ENCODE data around the gene FAM200A.
"Not testable (repeated sequence)": the region's sequence is repeated elsewhere in the genome, so short reads cannot be mapped to it uniquely, and the experiment has no call there.

The FAM200A gene

DNA sequence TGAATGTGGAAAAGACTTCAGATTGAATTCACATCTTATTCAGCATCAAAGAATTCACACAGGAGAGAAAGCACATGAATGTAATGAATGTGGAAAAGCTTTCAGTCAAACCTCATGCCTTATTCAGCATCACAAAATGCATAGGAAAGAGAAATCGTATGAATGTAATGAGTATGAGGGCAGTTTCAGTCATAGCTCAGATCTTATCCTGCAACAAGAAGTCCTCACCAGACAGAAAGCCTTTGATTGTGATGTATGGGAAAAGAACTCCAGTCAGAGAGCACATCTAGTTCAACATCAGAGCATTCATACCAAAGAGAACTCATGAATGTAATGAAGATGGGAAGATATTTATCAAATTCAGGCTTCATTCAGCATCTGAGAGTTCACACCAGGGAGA is 21.3 kb upstream of the FAM200A start:
- Histone ChIP-seq H3K36me3 (ENCODE audit: control insufficient read depth, insufficient read depth, low read length) (peaks cover 3% of the 10 kb centered on the region), H3K56ac (ENCODE audit: low read length) (no peak overlapping the region), H3K79me2 (ENCODE audit: control insufficient read depth, insufficient read depth, low read length) (no peaks in the 10 kb centered on the region), H4K5ac (ENCODE audit: low read length) (no peak overlapping the region), H2BK120ac (ENCODE audit: low read depth, low read length) (no peak overlapping the region), H3K23ac (ENCODE audit: low read length) (no peak overlapping the region), H2BK5ac (ENCODE audit: low read length) (no peak overlapping the region), H3K4me3 (ENCODE audit: low read length) (no peak overlapping the region), H3K4ac (ENCODE audit: low read depth, low read length) (no peak overlapping the region), H2AK5ac (ENCODE audit: low read length) (no peak overlapping the region), H3K79me1 (ENCODE audit: low read length) (no peaks in the 10 kb centered on the region), H3K9ac (ENCODE audit: low read length) (no peak overlapping the region), H3K4me1 (ENCODE audit: control insufficient read depth, low read depth, low read length) (no peaks in the 10 kb centered on the region), H3K27ac (ENCODE audit: low read depth, low read length) (no peak overlapping the region), H3K4me2 (ENCODE audit: low read length) (no peak overlapping the region), H4K8ac (ENCODE audit: low read depth, low read length) (no peak overlapping the region), H2BK15ac (replicated peaks; ENCODE audit: low read depth) (no peak overlapping the region), H3K27me3 (ENCODE audit: insufficient read depth, low read length, poor library complexity) (no peaks in the 10 kb centered on the region), H3K18ac (ENCODE audit: low read length) (no peak overlapping the region)
- no peak for DNase-seq
- WGBS (ENCODE audit: extremely low coverage, insufficient coverage, low lambda C conversion rate): no CpG with 5 or more reads among the region's 1 CpG

DNA sequence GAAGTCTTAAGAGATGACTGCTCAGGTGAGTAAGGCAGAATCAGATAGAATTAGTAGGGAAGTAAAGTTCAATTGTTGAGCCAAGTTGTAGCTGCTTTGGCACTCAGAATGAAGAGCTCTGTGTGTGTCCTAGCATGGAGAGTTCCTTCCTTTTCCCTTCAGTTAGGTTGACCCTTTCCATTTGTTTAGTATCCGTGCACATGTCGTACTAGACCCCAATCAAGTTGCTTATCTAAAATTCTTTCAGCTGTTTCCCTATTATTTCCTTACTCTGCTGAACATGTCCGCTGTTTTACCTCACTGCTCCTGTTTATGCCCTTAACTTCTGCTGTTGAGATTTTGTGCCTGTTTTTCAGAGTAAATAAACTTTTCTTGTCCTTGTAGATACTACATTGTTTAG is 19.9 kb upstream of the FAM200A start:
- H2BK15ac ChIP-seq (replicated peaks; ENCODE audit: low read depth): no peak overlapping the region
- no peak for DNase-seq
- no peak overlapping the region for H3K4ac ChIP-seq (ENCODE audit: low read depth, low read length)
- no peak overlapping the region for H2AK5ac ChIP-seq (ENCODE audit: low read length)
- H3K36me3 ChIP-seq (ENCODE audit: control insufficient read depth, insufficient read depth, low read length): peaks cover 3% of the 10 kb centered on the region
- H3K27me3 ChIP-seq (ENCODE audit: insufficient read depth, low read length, poor library complexity): no peaks in the 10 kb centered on the region
- H2BK120ac ChIP-seq (ENCODE audit: low read depth, low read length): no peak overlapping the region
- no peaks in the 10 kb centered on the region for H3K79me2 ChIP-seq (ENCODE audit: control insufficient read depth, insufficient read depth, low read length)
- no peak overlapping the region for H3K56ac ChIP-seq (ENCODE audit: low read length)
- no peaks in the 10 kb centered on the region for H3K4me1 ChIP-seq (ENCODE audit: control insufficient read depth, low read depth, low read length)
- H3K79me1 ChIP-seq (ENCODE audit: low read length): no peaks in the 10 kb centered on the region
- WGBS (ENCODE audit: extremely low coverage, insufficient coverage, low lambda C conversion rate): no CpG with 5 or more reads among the region's 3 CpGs
- no peak overlapping the region for H4K5ac ChIP-seq (ENCODE audit: low read length)
- no peak overlapping the region for H3K23ac ChIP-seq (ENCODE audit: low read length)
- no peak overlapping the region for H3K18ac ChIP-seq (ENCODE audit: low read length)
- H3K4me2 ChIP-seq (ENCODE audit: low read length): no peak overlapping the region
- H3K9ac ChIP-seq (ENCODE audit: low read length): no peak overlapping the region
- no peak overlapping the region for H3K27ac ChIP-seq (ENCODE audit: low read depth, low read length)
- H3K4me3 ChIP-seq (ENCODE audit: low read length): no peak overlapping the region
- H2BK5ac ChIP-seq (ENCODE audit: low read length): no peak overlapping the region
- no peak overlapping the region for H4K8ac ChIP-seq (ENCODE audit: low read depth, low read length)

DNA sequence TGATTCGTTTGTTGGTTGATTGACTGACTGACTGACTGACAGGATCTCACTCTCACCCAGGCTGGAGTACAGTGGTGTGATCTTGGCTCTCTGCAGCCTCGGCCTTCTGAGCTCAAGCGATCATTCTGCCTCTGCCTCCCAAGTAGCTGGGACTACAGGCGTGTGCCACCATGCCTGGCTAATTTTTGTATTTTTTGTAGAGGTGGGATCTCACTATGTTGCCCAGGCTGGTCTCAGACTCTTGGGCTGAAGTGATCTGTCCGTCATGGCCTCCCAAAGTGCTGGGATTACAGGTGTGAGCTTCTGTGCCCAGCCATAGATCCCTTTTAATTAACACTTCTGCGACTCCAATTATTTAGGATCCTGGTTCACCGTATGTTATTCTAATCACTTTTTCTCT is 16.9 kb upstream of the FAM200A start:
- not testable (repeated sequence) for H2BK120ac ChIP-seq (ENCODE audit: low read depth, low read length); H3K18ac ChIP-seq (ENCODE audit: low read length); H3K4me2 ChIP-seq (ENCODE audit: low read length); H4K5ac ChIP-seq (ENCODE audit: low read length); H2BK5ac ChIP-seq (ENCODE audit: low read length); H3K79me2 ChIP-seq (ENCODE audit: control insufficient read depth, insufficient read depth, low read length); H2AK5ac ChIP-seq (ENCODE audit: low read length); H3K4me3 ChIP-seq (ENCODE audit: low read length); H3K27ac ChIP-seq (ENCODE audit: low read depth, low read length); H3K79me1 ChIP-seq (ENCODE audit: low read length); H3K23ac ChIP-seq (ENCODE audit: low read length); H3K4ac ChIP-seq (ENCODE audit: low read depth, low read length); DNase-seq; H3K56ac ChIP-seq (ENCODE audit: low read length); H3K27me3 ChIP-seq (ENCODE audit: insufficient read depth, low read length, poor library complexity); H4K8ac ChIP-seq (ENCODE audit: low read depth, low read length); H3K36me3 ChIP-seq (ENCODE audit: control insufficient read depth, insufficient read depth, low read length); H2BK15ac ChIP-seq (replicated peaks; ENCODE audit: low read depth); H3K9ac ChIP-seq (ENCODE audit: low read length); H3K4me1 ChIP-seq (ENCODE audit: control insufficient read depth, low read depth, low read length)
- WGBS (ENCODE audit: extremely low coverage, insufficient coverage, low lambda C conversion rate): no CpG with 5 or more reads among the region's 7 CpGs

DNA sequence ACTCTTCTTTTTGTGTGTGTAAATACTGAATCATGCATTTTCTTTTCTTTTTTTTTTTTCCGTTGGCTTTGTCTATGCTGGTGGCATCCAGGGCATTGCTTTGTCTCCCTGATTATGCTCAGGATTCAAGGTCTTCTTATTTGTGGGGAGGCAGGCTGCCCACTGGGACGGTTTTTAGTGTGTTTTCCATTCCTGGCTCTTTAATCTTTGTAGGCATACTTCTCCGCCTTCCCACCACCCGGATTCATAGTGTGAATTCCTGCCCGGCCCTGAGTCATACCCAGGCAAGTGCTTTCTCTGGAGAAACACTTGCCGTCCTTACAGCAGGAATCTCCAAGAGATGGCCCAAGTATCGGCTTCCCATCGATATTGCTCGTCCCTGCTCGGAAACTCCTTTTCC is 11.7 kb upstream of the FAM200A start:
- Histone ChIP-seq H3K79me2 (ENCODE audit: control insufficient read depth, insufficient read depth, low read length) (peaks cover 26% of the 10 kb centered on the region), H4K8ac (ENCODE audit: low read depth, low read length) (no peak overlapping the region), H2AK5ac (ENCODE audit: low read length) (no peak overlapping the region), H3K9ac (ENCODE audit: low read length) (no peak overlapping the region), H2BK120ac (ENCODE audit: low read depth, low read length) (no peak overlapping the region), H2BK5ac (ENCODE audit: low read length) (no peak overlapping the region), H3K56ac (ENCODE audit: low read length) (no peak overlapping the region), H4K5ac (ENCODE audit: low read length) (no peak overlapping the region), H3K4me1 (ENCODE audit: control insufficient read depth, low read depth, low read length) (no peaks in the 10 kb centered on the region), H3K4ac (ENCODE audit: low read depth, low read length) (no peak overlapping the region), H3K79me1 (ENCODE audit: low read length) (peaks cover 17% of the 10 kb centered on the region), H3K36me3 (ENCODE audit: control insufficient read depth, insufficient read depth, low read length) (peaks cover 13% of the 10 kb centered on the region), H3K23ac (ENCODE audit: low read length) (no peak overlapping the region), H2BK15ac (replicated peaks; ENCODE audit: low read depth) (no peak overlapping the region), H3K27me3 (ENCODE audit: insufficient read depth, low read length, poor library complexity) (no peaks in the 10 kb centered on the region), H3K4me2 (ENCODE audit: low read length) (no peak overlapping the region), H3K4me3 (ENCODE audit: low read length) (no peak overlapping the region), H3K18ac (ENCODE audit: low read length) (no peak overlapping the region), H3K27ac (ENCODE audit: low read depth, low read length) (peak overlapping the region; percentile 51)
- DNase-seq: peak; percentile 77
- WGBS (ENCODE audit: extremely low coverage, insufficient coverage, low lambda C conversion rate): no CpG with 5 or more reads among the region's 10 CpGs

DNA sequence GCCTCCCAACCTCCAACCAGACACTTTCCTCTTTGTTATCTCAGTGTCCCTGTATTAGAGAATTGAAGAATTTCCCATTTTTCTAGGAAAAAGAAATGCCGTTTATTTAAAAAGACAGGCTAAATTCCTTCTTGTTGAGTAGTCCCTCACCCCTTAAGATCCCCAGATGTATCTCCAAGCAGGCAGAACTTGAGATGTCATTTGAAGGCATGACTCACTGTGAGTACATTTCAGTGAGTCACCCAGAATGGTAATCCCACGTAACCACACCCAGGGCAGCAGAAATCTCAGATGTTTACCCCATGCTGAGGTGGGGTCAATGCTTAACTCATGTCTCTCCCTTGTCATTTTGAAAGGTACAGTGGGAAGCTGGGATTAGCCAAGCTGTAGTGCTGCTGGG is 10.9 kb upstream of the FAM200A start:
- peaks cover 29% of the 10 kb centered on the region for H3K79me2 ChIP-seq (ENCODE audit: control insufficient read depth, insufficient read depth, low read length)
- H2AK5ac ChIP-seq (ENCODE audit: low read length): no peak overlapping the region
- H3K4ac ChIP-seq (ENCODE audit: low read depth, low read length): no peak overlapping the region
- H4K5ac ChIP-seq (ENCODE audit: low read length): no peak overlapping the region
- no CpG with 5 or more reads among the region's 2 CpGs for WGBS (ENCODE audit: extremely low coverage, insufficient coverage, low lambda C conversion rate)
- no peaks in the 10 kb centered on the region for H3K27me3 ChIP-seq (ENCODE audit: insufficient read depth, low read length, poor library complexity)
- no peaks in the 10 kb centered on the region for H3K4me1 ChIP-seq (ENCODE audit: control insufficient read depth, low read depth, low read length)
- no peak overlapping the region for H3K4me3 ChIP-seq (ENCODE audit: low read length)
- no peak overlapping the region for H2BK15ac ChIP-seq (replicated peaks; ENCODE audit: low read depth)
- no peak overlapping the region for H3K4me2 ChIP-seq (ENCODE audit: low read length)
- no peak overlapping the region for H2BK120ac ChIP-seq (ENCODE audit: low read depth, low read length)
- H3K79me1 ChIP-seq (ENCODE audit: low read length): peaks cover 19% of the 10 kb centered on the region
- no peak overlapping the region for H4K8ac ChIP-seq (ENCODE audit: low read depth, low read length)
- no peak overlapping the region for H3K18ac ChIP-seq (ENCODE audit: low read length)
- peak overlapping the region; percentile 59 for H3K27ac ChIP-seq (ENCODE audit: low read depth, low read length)
- peak; percentile 98 for DNase-seq
- H2BK5ac ChIP-seq (ENCODE audit: low read length): no peak overlapping the region
- no peak overlapping the region for H3K23ac ChIP-seq (ENCODE audit: low read length)
- H3K56ac ChIP-seq (ENCODE audit: low read length): no peak overlapping the region
- H3K9ac ChIP-seq (ENCODE audit: low read length): no peak overlapping the region
- H3K36me3 ChIP-seq (ENCODE audit: control insufficient read depth, insufficient read depth, low read length): peaks cover 13% of the 10 kb centered on the region

DNA sequence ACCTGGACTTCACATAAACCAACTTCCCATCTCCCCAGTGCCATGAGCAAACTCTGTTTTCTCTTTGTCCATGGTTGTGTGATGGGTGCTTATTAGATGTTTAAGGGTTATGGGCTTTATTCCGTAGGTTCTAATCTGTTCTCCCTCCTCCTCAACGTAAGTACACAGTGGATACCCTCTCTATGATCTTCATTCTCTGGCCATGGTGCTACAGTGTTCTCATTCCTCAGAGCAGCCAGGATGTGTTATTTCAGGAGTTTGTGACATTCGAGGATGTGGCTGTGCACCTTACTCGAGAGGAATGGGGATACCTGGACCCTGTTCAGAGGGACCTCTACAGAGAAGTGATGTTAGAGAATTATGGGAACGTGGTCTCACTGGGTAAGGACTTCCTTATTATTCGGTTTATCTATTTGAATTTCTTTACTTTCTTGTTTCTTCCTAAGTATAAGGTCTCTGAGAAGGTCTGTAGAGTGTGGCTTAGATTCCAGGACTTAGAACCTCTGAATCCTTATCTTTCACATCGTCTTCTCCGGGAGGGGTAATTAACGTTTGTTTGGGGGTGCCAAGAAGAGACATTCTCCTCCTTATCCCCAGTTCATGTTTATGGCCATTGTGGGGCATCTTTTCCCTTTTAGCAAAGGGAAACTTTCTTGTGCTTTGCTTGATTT is 10.3 kb upstream of the FAM200A start:
- H3K27ac ChIP-seq (ENCODE audit: low read depth, low read length): peak overlapping the region; percentile 59
- no peak overlapping the region for H3K4me3 ChIP-seq (ENCODE audit: low read length)
- no peak overlapping the region for H2AK5ac ChIP-seq (ENCODE audit: low read length)
- H3K27me3 ChIP-seq (ENCODE audit: insufficient read depth, low read length, poor library complexity): no peaks in the 10 kb centered on the region
- no peak overlapping the region for H3K23ac ChIP-seq (ENCODE audit: low read length)
- H3K4me1 ChIP-seq (ENCODE audit: control insufficient read depth, low read depth, low read length): peaks cover under 1% of the 10 kb centered on the region
- H3K36me3 ChIP-seq (ENCODE audit: control insufficient read depth, insufficient read depth, low read length): peaks cover 13% of the 10 kb centered on the region
- peaks cover 21% of the 10 kb centered on the region for H3K79me1 ChIP-seq (ENCODE audit: low read length)
- H3K18ac ChIP-seq (ENCODE audit: low read length): no peak overlapping the region
- no peak overlapping the region for H4K5ac ChIP-seq (ENCODE audit: low read length)
- no peak for DNase-seq
- peak overlapping the region; percentile 32 for H3K9ac ChIP-seq (ENCODE audit: low read length)
- no peak overlapping the region for H4K8ac ChIP-seq (ENCODE audit: low read depth, low read length)
- no peak overlapping the region for H3K4me2 ChIP-seq (ENCODE audit: low read length)
- H2BK120ac ChIP-seq (ENCODE audit: low read depth, low read length): no peak overlapping the region
- no peak overlapping the region for H2BK5ac ChIP-seq (ENCODE audit: low read length)
- no peak overlapping the region for H2BK15ac ChIP-seq (replicated peaks; ENCODE audit: low read depth)
- peaks cover 34% of the 10 kb centered on the region for H3K79me2 ChIP-seq (ENCODE audit: control insufficient read depth, insufficient read depth, low read length)
- H3K56ac ChIP-seq (ENCODE audit: low read length): peak overlapping the region; percentile 60
- WGBS (ENCODE audit: extremely low coverage, insufficient coverage, low lambda C conversion rate): no CpG with 5 or more reads among the region's 9 CpGs
- no peak overlapping the region for H3K4ac ChIP-seq (ENCODE audit: low read depth, low read length)
